HCT116 (cell line): ENCODE results near the gene FAM53A.

Experiments used
- EZH2 ChIP-seq: fragments of 200-600 bp; sonication (generic); IDR thresholded peaks from 2 replicates; pipeline ENCODE4 v1.6.1; 2017; ENCODE audit warnings: antibody characterized with exemption, mixed run types
- JUND ChIP-seq: IDR thresholded peaks from 2 replicates; pipeline ENCODE4 v1.6.1; 2012
- POLR2A ChIP-seq: IDR thresholded peaks from 2 replicates; pipeline ENCODE4 v1.7.0; 2011; ENCODE audit warnings: borderline replicate concordance; ENCODE audit not compliant: insufficient read depth, insufficient read length; ENCODE audit errors: extremely low read depth
- TF ChIP-seq, protein P1 (sequence below), 3 experiments: fragments of 200-600 bp in 1 of 3; sonication (generic) in 1 of 3; IDR thresholded peaks in 2 of 3; conservative IDR thresholded peaks in 1 of 3; 2 replicates each; pipeline ENCODE4 v1.5.1; 2012 to 2017; ENCODE audit warnings: low read depth in 2 of 3, low read length in 2 of 3, antibody characterized with exemption in 1 of 3, borderline replicate concordance in 1 of 3, control low read depth in 1 of 3, mild to moderate bottlenecking in 1 of 3, mixed read lengths in 1 of 3, mixed run types in 1 of 3, moderate library complexity in 1 of 3; ENCODE audit not compliant: insufficient read depth in 1 of 3

DNA sequence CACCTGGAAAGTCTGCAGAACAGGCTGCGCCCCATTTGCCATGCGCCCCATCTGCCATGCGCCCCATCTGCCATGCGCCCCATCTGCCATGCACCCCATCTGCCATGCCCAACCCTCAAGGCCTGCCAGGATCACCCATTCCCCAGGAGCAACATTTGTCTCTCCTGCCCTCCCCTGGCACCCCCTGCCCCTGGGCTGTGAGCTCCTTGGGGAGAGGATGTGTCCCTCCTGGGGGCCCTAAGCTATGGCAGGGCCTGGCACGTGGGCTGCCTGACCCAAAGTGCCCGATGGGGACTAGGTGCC is 82.6 kb downstream of the FAM53A start:
- TF ChIP-seq POLR2A (no peak), EZH2 (no peak), JUND (no peak)
- TF ChIP-seq, protein P1, sequence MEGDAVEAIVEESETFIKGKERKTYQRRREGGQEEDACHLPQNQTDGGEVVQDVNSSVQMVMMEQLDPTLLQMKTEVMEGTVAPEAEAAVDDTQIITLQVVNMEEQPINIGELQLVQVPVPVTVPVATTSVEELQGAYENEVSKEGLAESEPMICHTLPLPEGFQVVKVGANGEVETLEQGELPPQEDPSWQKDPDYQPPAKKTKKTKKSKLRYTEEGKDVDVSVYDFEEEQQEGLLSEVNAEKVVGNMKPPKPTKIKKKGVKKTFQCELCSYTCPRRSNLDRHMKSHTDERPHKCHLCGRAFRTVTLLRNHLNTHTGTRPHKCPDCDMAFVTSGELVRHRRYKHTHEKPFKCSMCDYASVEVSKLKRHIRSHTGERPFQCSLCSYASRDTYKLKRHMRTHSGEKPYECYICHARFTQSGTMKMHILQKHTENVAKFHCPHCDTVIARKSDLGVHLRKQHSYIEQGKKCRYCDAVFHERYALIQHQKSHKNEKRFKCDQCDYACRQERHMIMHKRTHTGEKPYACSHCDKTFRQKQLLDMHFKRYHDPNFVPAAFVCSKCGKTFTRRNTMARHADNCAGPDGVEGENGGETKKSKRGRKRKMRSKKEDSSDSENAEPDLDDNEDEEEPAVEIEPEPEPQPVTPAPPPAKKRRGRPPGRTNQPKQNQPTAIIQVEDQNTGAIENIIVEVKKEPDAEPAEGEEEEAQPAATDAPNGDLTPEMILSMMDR (IDR thresholded peaks at IDR 0.05 in 2 of 3, conservative IDR thresholded peaks at IDR 0.05 in 1 of 3; ENCODE audit: borderline replicate concordance in 1 of 3, insufficient read depth in 1 of 3, low read depth in 2 of 3, low read length in 2 of 3): no peak
